Tibial nerve (tissue), 3 donors: ENCODE results near the gene MRTFA.

Source experiments
- POLR2A ChIP-seq, 2 donors: fragments of 450-650 bp; IDR thresholded peaks; one replicate each; pipeline ENCODE4 v1.6.1; 2017; ENCODE audit warnings: antibody characterized with exemption in 2 of 2, mild to moderate bottlenecking in 2 of 2, moderate library complexity in 2 of 2
- TF ChIP-seq, protein P1 (sequence below), 5 experiments: fragments of 200-600 bp in 3 of 5; fragments of 450-650 bp in 2 of 5; sonication (generic) in 3 of 5; IDR thresholded peaks; one replicate each; pipeline ENCODE4 v1.5.1; 2016 to 2019; ENCODE audit warnings: antibody characterized with exemption in 5 of 5, mild to moderate bottlenecking in 3 of 5, moderate library complexity in 2 of 5

DNA sequence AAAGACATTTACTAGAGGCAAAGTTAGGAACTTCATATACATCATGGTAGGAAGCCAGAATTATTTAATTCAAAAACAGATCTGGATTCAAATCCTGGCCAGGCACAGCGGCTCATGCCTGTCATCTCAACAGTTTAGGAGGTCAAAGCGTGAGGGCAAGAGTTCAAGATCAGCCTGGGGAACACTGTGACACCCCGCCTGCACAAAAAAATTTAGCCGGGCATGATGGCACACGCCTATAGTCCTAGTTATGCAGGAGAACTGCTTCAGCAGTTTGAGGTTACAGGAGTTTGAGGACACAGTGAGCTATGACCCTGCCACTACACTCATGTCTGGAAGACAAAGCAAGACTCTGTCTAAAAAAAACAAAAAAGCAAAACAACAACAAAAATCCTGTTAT lies 8.9 kb downstream of the MRTFA start:
- no peak for TF ChIP-seq POLR2A (IDR thresholded peaks at IDR 0.05)
- TF ChIP-seq, protein P1, sequence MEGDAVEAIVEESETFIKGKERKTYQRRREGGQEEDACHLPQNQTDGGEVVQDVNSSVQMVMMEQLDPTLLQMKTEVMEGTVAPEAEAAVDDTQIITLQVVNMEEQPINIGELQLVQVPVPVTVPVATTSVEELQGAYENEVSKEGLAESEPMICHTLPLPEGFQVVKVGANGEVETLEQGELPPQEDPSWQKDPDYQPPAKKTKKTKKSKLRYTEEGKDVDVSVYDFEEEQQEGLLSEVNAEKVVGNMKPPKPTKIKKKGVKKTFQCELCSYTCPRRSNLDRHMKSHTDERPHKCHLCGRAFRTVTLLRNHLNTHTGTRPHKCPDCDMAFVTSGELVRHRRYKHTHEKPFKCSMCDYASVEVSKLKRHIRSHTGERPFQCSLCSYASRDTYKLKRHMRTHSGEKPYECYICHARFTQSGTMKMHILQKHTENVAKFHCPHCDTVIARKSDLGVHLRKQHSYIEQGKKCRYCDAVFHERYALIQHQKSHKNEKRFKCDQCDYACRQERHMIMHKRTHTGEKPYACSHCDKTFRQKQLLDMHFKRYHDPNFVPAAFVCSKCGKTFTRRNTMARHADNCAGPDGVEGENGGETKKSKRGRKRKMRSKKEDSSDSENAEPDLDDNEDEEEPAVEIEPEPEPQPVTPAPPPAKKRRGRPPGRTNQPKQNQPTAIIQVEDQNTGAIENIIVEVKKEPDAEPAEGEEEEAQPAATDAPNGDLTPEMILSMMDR (IDR thresholded peaks at IDR 0.05): no peak
